HG02798 (cell line): ENCODE measurements around the gene GALNT2.

ENCODE experiments used
- ATAC-seq: cut with Tn5 transposase; IDR thresholded peaks from one replicate; pipeline ENCODE4 v1.9.1; 2021; ENCODE audit warnings: mild to moderate bottlenecking; ENCODE audit not compliant: unreplicated experiment, poor library complexity

GALNT2 gene

GRCh38 chr1:230125640-230126528 is 58.8 kb downstream of the GALNT2 start:
- no peak for ATAC-seq

- no peak for ATAC-seq
These were observed 59.6 kb downstream of the GALNT2 start for GRCh38 chr1:230126529-230127104.

- ATAC-seq: no peak
These were observed 60.3 kb downstream of the GALNT2 start for GRCh38 chr1:230127105-230128054.

- ATAC-seq: no peak
These were observed 61.7 kb downstream of the GALNT2 start for GRCh38 chr1:230128569-230129285.

- no peak for ATAC-seq
These were observed 62.3 kb downstream of the GALNT2 start for GRCh38 chr1:230129341-230129740.

GRCh38 chr1:230130172-230130944 is 63.3 kb downstream of the GALNT2 start:
- ATAC-seq: no peak

- no peak for ATAC-seq
These were observed 64.4 kb downstream of the GALNT2 start for GRCh38 chr1:230131457-230131856.

- ATAC-seq: no peak
These were observed 65.7 kb downstream of the GALNT2 start for GRCh38 chr1:230132758-230133157.

- no peak for ATAC-seq
These were observed 68.7 kb downstream of the GALNT2 start for GRCh38 chr1:230135726-230136125.

- no peak for ATAC-seq
These were observed 69.7 kb downstream of the GALNT2 start for GRCh38 chr1:230136453-230137336.

- ATAC-seq: no peak
These were observed 70.3 kb downstream of the GALNT2 start for GRCh38 chr1:230137337-230137815.

GRCh38 chr1:230138561-230139239 is 71.7 kb downstream of the GALNT2 start:
- no peak for ATAC-seq

- ATAC-seq: no peak
These were observed 72.3 kb downstream of the GALNT2 start for GRCh38 chr1:230139315-230139714.

GRCh38 chr1:230139741-230140140 is 72.7 kb downstream of the GALNT2 start:
- ATAC-seq: no peak

- no peak for ATAC-seq
These were observed 73.4 kb downstream of the GALNT2 start for GRCh38 chr1:230140221-230141020.

GRCh38 chr1:230141021-230141648 is 74.1 kb downstream of the GALNT2 start:
- no peak for ATAC-seq
